Fibroblast of lung (primary cell): Measurements from ENCODE around the gene ACKR4.
"Not testable (repeated sequence)": the region's sequence is repeated elsewhere in the genome, so short reads cannot be mapped to it uniquely, and the experiment has no call there.

Source experiments
- CTCF ChIP-seq, 2 donors: IDR thresholded peaks in 1 of 2; conservative IDR thresholded peaks in 1 of 2; 1 replicate in 1 of 2; 2 replicates in 1 of 2; pipeline ENCODE4 v1.5.1; 2011 to 2012; ENCODE audit warnings: low read length in 2 of 2, control low read depth in 1 of 2, inconsistent platforms in 1 of 2, low read depth in 1 of 2, mild to moderate bottlenecking in 1 of 2
- EZH2 ChIP-seq: IDR thresholded peaks from 2 replicates; pipeline ENCODE4 v1.5.1; 2012; ENCODE audit warnings: low read length, control low read depth, mild to moderate bottlenecking; ENCODE audit errors: missing control alignments

GRCh38 chr3:132600614-132601013 is 3.5 kb downstream of the ACKR4 start:
- not testable (repeated sequence) for TF ChIP-seq CTCF (conservative IDR thresholded peaks at IDR 0.05 in 1 of 2, IDR thresholded peaks at IDR 0.05 in 1 of 2; ENCODE audit: low read depth in 1 of 2, low read length in 2 of 2); EZH2
